Measurements from ENCODE around the gene SERPINC1.

GRCh38 chr1:173925306-173926242, 8.4 kb upstream of the SERPINC1 start:
- TF ChIP-seq, protein P1, sequence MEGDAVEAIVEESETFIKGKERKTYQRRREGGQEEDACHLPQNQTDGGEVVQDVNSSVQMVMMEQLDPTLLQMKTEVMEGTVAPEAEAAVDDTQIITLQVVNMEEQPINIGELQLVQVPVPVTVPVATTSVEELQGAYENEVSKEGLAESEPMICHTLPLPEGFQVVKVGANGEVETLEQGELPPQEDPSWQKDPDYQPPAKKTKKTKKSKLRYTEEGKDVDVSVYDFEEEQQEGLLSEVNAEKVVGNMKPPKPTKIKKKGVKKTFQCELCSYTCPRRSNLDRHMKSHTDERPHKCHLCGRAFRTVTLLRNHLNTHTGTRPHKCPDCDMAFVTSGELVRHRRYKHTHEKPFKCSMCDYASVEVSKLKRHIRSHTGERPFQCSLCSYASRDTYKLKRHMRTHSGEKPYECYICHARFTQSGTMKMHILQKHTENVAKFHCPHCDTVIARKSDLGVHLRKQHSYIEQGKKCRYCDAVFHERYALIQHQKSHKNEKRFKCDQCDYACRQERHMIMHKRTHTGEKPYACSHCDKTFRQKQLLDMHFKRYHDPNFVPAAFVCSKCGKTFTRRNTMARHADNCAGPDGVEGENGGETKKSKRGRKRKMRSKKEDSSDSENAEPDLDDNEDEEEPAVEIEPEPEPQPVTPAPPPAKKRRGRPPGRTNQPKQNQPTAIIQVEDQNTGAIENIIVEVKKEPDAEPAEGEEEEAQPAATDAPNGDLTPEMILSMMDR (IDR thresholded peaks at IDR 0.05): no peak
- TF ChIP-seq POLR2A (IDR thresholded peaks at IDR 0.05) (no peak), EP300 (IDR thresholded peaks at IDR 0.05) (no peak)

Data from ovary (tissue), 3 donors.